Prostate gland (tissue), 2 donors: ENCODE results near the gene ANKRD13C.

ENCODE experiments used
- POLR2A ChIP-seq: fragments of 450-650 bp; IDR thresholded peaks from one replicate; pipeline ENCODE4 v1.6.1; 2016; ENCODE audit warnings: antibody characterized with exemption, mild to moderate bottlenecking
- POLR2AphosphoS5 ChIP-seq: sonication (generic); formaldehyde crosslinking; IDR thresholded peaks from one replicate; pipeline ENCODE4 v1.6.1; 2017; ENCODE audit warnings: antibody characterized with exemption
- TF ChIP-seq, protein P1 (sequence below), 4 experiments: fragments of 200-600 bp in 2 of 4; fragments of 450-650 bp in 2 of 4; sonication (generic) in 2 of 4; IDR thresholded peaks; 1 replicate in 3 of 4; 2 replicates in 1 of 4; pipeline ENCODE4 v1.5.1; 2016 to 2019; ENCODE audit warnings: antibody characterized with exemption in 4 of 4, mild to moderate bottlenecking in 2 of 4, moderate library complexity in 2 of 4

DNA sequence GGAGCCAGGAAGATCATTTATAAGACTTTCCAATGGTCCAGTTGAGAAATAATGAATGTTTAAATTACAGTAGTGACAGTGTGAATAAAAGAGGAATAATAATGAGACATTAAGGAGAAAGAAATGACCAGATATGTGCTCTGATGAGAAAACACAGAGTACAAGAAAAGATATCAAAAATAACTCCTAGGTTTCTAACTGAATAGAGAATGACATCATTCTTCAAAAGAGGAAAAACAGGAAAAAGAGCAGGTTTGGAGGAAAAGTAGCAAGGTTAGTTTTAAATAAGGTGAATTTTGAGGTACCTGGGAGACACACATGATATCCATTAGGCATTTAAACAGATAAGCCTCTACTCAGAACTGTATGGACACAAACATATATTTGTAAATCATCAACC, 55.0 kb downstream of the ANKRD13C start:
- TF ChIP-seq, protein P1, sequence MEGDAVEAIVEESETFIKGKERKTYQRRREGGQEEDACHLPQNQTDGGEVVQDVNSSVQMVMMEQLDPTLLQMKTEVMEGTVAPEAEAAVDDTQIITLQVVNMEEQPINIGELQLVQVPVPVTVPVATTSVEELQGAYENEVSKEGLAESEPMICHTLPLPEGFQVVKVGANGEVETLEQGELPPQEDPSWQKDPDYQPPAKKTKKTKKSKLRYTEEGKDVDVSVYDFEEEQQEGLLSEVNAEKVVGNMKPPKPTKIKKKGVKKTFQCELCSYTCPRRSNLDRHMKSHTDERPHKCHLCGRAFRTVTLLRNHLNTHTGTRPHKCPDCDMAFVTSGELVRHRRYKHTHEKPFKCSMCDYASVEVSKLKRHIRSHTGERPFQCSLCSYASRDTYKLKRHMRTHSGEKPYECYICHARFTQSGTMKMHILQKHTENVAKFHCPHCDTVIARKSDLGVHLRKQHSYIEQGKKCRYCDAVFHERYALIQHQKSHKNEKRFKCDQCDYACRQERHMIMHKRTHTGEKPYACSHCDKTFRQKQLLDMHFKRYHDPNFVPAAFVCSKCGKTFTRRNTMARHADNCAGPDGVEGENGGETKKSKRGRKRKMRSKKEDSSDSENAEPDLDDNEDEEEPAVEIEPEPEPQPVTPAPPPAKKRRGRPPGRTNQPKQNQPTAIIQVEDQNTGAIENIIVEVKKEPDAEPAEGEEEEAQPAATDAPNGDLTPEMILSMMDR (IDR thresholded peaks at IDR 0.05) = no peak
- TF ChIP-seq POLR2AphosphoS5 = no peak
- TF ChIP-seq POLR2A = no peak
